IMR-90 (cell line): ENCODE measurements around the gene SRXN1.

Experiments used
- MAZ ChIP-seq: IDR thresholded peaks from 2 replicates; pipeline ENCODE4 v1.6.1; 2012; ENCODE audit warnings: low read depth, mild to moderate bottlenecking, low read length, improper control_type of control experiment, moderate library complexity, borderline replicate concordance
- POLR2A ChIP-seq: IDR thresholded peaks from 2 replicates; pipeline ENCODE4 v1.6.1; 2012; ENCODE audit warnings: mild to moderate bottlenecking, low read depth, low read length
- RAD21 ChIP-seq: IDR thresholded peaks from 2 replicates; pipeline ENCODE4 v1.6.1; 2012; ENCODE audit warnings: low read length, improper control_type of control experiment
- RFX5 ChIP-seq: IDR thresholded peaks from 2 replicates; pipeline ENCODE4 v1.8.0; 2012; ENCODE audit warnings: low read depth, mild to moderate bottlenecking, low read length, moderate library complexity
- SMC3 ChIP-seq: fragments of 150-350 bp; IDR thresholded peaks from 2 replicates; pipeline ENCODE4 v1.6.1; 2016; ENCODE audit warnings: low read depth, mild to moderate bottlenecking, antibody characterized with exemption, low read length, moderate library complexity
- TF ChIP-seq, protein P1 (sequence below): conservative IDR thresholded peaks from 2 replicates; pipeline ENCODE4 v1.5.1; 2012; ENCODE audit warnings: mild to moderate bottlenecking, low read depth, low read length, improper control_type of control experiment

DNA sequence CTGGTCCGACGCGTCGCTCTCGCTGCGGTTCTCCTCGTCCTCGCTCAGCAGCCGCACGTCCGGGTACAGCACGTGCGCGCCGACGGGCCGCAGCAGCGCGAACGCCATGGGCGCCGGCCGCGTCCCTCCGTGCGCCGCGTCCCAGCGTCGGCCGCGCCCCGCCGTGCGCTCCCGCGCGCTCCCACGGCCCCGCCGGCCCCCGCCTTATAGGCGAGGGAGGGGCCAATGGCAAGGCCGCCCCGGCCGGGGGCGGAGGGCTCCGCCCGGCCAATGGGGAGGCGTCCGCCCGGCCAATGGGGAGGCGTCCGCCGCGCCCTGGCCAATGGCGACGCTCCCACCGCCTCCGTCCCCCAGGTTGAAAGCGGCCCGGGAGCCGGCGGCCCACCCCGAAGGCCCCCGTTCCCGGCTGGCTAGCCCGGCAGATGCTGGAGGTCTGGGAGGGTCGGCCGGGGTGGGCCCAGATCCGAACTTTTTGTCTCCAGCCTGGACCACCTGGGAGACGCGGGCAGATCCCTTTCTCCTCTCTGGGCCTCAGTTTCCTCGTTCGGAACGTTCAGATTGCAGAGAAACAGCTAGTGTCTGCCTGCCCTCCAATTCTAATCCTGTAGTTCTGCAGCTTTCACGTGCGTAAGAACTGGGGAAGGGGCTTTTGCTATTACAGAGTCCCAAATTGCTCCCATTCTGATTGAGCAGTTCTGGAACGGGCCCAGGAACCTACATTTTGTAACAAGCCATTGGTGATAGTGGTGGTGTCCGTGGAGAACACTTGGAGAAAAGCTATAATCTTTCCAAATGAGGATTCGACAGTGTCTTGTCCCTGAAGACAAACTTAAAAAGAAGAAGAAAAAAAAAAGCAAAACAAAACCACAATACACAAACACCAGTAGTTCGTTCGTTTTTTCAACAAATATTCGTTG, 42.6 kb downstream of the SRXN1 start, which contains the start of gene TCF15:
- TF ChIP-seq, protein P1, sequence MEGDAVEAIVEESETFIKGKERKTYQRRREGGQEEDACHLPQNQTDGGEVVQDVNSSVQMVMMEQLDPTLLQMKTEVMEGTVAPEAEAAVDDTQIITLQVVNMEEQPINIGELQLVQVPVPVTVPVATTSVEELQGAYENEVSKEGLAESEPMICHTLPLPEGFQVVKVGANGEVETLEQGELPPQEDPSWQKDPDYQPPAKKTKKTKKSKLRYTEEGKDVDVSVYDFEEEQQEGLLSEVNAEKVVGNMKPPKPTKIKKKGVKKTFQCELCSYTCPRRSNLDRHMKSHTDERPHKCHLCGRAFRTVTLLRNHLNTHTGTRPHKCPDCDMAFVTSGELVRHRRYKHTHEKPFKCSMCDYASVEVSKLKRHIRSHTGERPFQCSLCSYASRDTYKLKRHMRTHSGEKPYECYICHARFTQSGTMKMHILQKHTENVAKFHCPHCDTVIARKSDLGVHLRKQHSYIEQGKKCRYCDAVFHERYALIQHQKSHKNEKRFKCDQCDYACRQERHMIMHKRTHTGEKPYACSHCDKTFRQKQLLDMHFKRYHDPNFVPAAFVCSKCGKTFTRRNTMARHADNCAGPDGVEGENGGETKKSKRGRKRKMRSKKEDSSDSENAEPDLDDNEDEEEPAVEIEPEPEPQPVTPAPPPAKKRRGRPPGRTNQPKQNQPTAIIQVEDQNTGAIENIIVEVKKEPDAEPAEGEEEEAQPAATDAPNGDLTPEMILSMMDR, result no peak
- TF ChIP-seq SMC3 (no peak), POLR2A (no peak), RFX5 (no peak), MAZ (no peak), RAD21 (no peak)
